Endothelial cell (in vitro differentiated cells): ENCODE measurements around the gene CRYBB1. TPM values are rescaled to one million over a fixed set of nuclear protein-coding genes. Genes with fewer than 3 reads are reported as not detected.

ENCODE experiments used
- DNase-seq: peaks from one replicate; pipeline ENCODE4 v3.0.0; 2021; ENCODE audit warnings: low spot score
- H3K27ac Mint-ChIP-seq: one replicate; pipeline ENCODE4 v1.8.0; 2021; ENCODE audit warnings: mixed read lengths, inconsistent platforms; ENCODE audit not compliant: unreplicated experiment
- H3K27me3 Mint-ChIP-seq: one replicate; pipeline ENCODE4 v1.8.0; 2021; ENCODE audit warnings: mild to moderate bottlenecking, moderate library complexity, mixed read lengths, inconsistent platforms; ENCODE audit not compliant: unreplicated experiment
- H3K36me3 Mint-ChIP-seq: one replicate; pipeline ENCODE4 v1.8.0; 2021; ENCODE audit warnings: mild to moderate bottlenecking, low read depth, mixed read lengths, inconsistent platforms; ENCODE audit not compliant: unreplicated experiment
- H3K4me1 Mint-ChIP-seq: one replicate; pipeline ENCODE4 v1.8.0; 2021; ENCODE audit warnings: mild to moderate bottlenecking, mixed read lengths, inconsistent platforms; ENCODE audit not compliant: unreplicated experiment
- H3K4me3 Mint-ChIP-seq: one replicate; pipeline ENCODE4 v1.8.0; 2021; ENCODE audit warnings: mild to moderate bottlenecking, mixed read lengths, inconsistent platforms; ENCODE audit not compliant: unreplicated experiment
- H3K9me3 Mint-ChIP-seq: one replicate; pipeline ENCODE4 v1.8.0; 2021; ENCODE audit warnings: mixed read lengths, inconsistent platforms; ENCODE audit not compliant: unreplicated experiment
- total RNA-seq: library from RNA; stranded (reverse); fragmentation: NEBNext Ultra II Directional; extraction: Animal tissue kit (Norgen Biotek cat#: 25700); gene quantifications from one replicate; pipeline ENCODE4 v1.2.1, GENCODE V29; 2021; ENCODE audit not compliant: unreplicated experiment
- TF ChIP-seq, protein P1 (sequence below): fragments of 200-600 bp; sonication (generic); IDR thresholded peaks from one replicate; pipeline ENCODE4 v1.5.0; 2021; ENCODE audit warnings: antibody characterized with exemption; ENCODE audit not compliant: unreplicated experiment

Gene CRYBB1
- total RNA-seq, 1 donor from 2014 or later, result 9.5 TPM

DNA sequence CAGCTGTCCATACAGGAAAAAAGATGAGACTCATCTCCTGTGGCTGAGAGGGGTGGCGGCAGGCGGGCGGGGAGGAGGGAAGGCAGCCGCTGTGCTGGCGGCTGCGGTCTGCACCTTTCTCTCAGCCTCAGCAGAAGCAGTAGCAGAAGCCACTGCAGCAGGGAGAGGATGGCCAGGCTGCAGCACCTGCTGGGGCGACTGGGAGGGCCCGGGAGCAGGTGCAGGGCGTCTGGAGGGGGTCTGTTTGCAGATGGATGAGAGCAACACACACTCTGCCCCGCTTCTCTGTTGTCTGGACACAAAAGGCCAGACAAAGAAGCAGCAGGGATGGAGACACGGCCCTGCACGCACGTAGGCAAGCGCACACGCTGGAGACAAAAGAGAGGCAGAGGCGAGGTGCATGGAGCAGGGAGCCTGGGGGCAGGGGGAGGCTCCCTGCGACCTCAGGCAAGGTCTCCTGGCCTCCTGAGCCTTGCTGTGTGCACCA, 30.2 kb upstream of the CRYBB1 start:
- TF ChIP-seq, protein P1, sequence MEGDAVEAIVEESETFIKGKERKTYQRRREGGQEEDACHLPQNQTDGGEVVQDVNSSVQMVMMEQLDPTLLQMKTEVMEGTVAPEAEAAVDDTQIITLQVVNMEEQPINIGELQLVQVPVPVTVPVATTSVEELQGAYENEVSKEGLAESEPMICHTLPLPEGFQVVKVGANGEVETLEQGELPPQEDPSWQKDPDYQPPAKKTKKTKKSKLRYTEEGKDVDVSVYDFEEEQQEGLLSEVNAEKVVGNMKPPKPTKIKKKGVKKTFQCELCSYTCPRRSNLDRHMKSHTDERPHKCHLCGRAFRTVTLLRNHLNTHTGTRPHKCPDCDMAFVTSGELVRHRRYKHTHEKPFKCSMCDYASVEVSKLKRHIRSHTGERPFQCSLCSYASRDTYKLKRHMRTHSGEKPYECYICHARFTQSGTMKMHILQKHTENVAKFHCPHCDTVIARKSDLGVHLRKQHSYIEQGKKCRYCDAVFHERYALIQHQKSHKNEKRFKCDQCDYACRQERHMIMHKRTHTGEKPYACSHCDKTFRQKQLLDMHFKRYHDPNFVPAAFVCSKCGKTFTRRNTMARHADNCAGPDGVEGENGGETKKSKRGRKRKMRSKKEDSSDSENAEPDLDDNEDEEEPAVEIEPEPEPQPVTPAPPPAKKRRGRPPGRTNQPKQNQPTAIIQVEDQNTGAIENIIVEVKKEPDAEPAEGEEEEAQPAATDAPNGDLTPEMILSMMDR, result no peak
- no peak for DNase-seq
- peaks cover 6% of the 10 kb centered on the region for H3K27me3 Mint-ChIP-seq
- no peak overlapping the region for H3K27ac Mint-ChIP-seq
- peaks cover 4% of the 10 kb centered on the region for H3K36me3 Mint-ChIP-seq
- no peak overlapping the region for H3K4me3 Mint-ChIP-seq
- no peaks in the 10 kb centered on the region for H3K9me3 Mint-ChIP-seq
- H3K4me1 Mint-ChIP-seq, result peaks cover 36% of the 10 kb centered on the region

DNA sequence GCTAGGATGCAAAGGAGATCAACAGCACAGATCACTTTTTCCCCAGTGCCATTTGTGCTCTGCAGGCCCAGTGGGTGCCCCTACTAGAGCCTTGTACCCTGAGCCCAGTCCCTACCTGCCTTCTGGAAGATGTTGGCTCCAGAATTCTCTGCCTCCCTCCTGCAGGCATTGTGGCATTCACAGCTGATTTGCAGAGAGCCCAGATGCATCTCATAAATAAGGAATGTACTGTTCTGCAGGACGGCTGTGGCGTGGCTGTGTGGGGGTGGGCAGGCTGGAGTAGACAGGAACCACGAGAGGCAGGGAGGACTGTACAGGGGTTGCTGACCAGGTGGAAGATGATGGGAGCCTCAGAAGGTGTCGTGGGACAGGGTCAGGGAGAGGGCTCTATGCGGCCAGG, 28.3 kb upstream of the CRYBB1 start:
- H3K36me3 Mint-ChIP-seq, result peaks cover 8% of the 10 kb centered on the region
- peaks cover 54% of the 10 kb centered on the region for H3K4me1 Mint-ChIP-seq
- no peak overlapping the region for H3K27ac Mint-ChIP-seq
- DNase-seq, result no peak
- H3K9me3 Mint-ChIP-seq, result no peaks in the 10 kb centered on the region
- no peak overlapping the region for H3K4me3 Mint-ChIP-seq
- TF ChIP-seq, protein P1, result no peak
- H3K27me3 Mint-ChIP-seq, result peaks cover 6% of the 10 kb centered on the region

DNA sequence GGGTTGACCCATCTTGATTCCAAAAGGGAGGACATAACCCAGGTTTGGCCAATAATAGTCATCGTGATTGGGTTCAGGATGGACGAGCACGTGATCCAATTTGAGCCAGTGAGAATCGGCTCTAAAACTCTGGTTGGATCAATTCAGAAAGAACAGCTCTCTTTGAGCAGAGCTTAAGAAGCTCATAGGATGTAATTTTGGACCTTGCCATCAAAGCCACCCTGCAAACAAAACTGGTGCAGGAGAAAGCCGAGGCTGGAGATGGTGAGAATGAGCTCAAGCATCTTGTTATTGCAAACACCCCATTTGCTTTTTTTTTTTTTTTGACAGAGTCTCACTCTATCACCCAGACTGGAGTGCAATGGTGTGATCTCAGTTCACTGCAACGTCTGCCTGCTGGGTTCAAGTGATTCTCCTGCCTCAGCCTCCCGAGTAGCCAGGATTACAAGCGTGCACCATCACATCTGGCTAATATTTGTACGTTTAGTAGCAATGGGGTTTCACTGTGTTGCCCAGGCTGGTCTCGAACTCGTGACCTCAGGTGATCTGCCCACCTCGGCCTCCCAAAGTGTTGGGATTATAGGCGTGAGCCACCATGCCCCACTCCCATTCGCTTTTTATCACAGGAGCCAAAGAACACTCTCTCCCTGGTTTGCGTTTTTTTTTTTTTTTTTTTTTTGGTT, 25.7 kb upstream of the CRYBB1 start:
- no peak for DNase-seq
- Mint-ChIP-seq H3K27me3 (peaks cover 4% of the 10 kb centered on the region), H3K4me3 (peak overlapping the region; percentile 1)

DNA sequence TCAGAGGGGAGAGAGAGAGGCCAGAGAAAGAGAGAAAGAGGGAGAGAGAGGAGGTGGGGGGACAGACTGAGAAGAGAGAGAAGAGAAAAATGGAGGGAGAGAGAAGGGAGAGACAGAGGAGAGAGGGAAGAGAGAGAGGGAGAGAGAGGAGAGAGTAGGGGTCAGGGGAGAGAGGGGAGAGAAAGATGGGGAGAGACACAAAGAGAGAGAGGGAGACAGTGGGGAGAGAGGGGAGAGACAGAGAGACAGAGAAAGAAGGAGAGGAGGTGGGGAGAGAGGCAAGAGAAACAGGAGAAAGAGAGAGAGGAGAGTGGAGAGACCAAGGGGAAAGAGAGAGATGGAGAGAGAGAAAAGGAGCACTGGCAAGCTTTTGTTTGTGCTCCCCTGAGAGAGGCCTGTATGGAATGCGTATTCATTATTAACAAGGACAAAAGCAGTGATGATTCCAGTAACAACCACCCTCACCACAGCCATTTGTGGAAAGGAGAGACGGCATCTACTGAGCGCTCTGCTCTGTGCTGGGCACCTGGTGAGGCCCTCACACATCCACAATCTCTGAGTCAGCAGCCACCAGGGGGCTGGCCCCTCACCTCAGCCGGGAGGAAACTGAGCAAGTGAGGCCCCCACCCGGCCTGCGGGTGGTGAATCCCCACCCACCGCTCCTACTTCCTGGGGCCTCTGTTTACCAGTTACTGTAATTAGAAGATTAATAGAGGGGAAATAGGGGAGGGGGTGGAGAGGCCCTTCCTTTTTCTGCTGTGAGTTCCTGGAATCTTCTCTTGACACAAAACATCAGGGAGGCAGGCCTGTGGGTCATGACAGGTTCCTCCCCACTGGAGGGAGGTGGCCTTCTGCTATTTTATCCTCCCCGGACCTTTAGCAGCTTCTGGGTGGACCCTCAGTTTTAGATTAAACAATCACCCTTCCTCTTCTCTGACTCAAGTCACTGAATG, 24.9 kb upstream of the CRYBB1 start:
- Mint-ChIP-seq H3K27me3 (peaks cover 4% of the 10 kb centered on the region), H3K27ac (peak overlapping the region; percentile 70), H3K4me3 (no peak overlapping the region), H3K9me3 (no peaks in the 10 kb centered on the region), H3K36me3 (peaks cover 8% of the 10 kb centered on the region), H3K4me1 (peaks cover 63% of the 10 kb centered on the region)
- peak; percentile 22 for DNase-seq
- TF ChIP-seq, protein P1, result no peak

More for the DNA sequence above, 25.7 kb upstream of the CRYBB1 start:
- peaks cover 66% of the 10 kb centered on the region for H3K4me1 Mint-ChIP-seq
- no peak overlapping the region for H3K27ac Mint-ChIP-seq
- peaks cover 8% of the 10 kb centered on the region for H3K36me3 Mint-ChIP-seq
- TF ChIP-seq, protein P1, result no peak
- H3K9me3 Mint-ChIP-seq, result no peaks in the 10 kb centered on the region
